Smooth muscle cell (in vitro differentiated cells): Measurements from ENCODE around the gene MAN1C1. TPM values are rescaled to one million over a fixed set of nuclear protein-coding genes. Genes with fewer than 3 reads are reported as not detected.

Experiments
- DNase-seq: peaks from one replicate; lab custom pipeline; 2025; ENCODE audit not compliant: unreplicated experiment; lab: John Stamatoyannopoulos, UW
- H2AFZ ChIP-seq: fragments of 200-600 bp; sonication (generic); 2 replicates; pipeline ENCODE4 v1.6.0; 2016; ENCODE audit warnings: antibody characterized with exemption, low read depth, mild to moderate bottlenecking
- H3F3A ChIP-seq: fragments of 200-600 bp; sonication (generic); 2 replicates; pipeline ENCODE4 v1.6.0; 2017; ENCODE audit warnings: antibody characterized with exemption, low read depth
- H3K27ac ChIP-seq: fragments of 200-600 bp; sonication (generic); 2 replicates; pipeline ENCODE4 v1.5.1; 2016; ENCODE audit warnings: low read depth, mild to moderate bottlenecking
- H3K27me3 ChIP-seq: fragments of 200-600 bp; sonication (generic); 2 replicates; pipeline ENCODE4 v1.6.1; 2016; ENCODE audit warnings: low read depth, mild to moderate bottlenecking
- H3K36me3 ChIP-seq: fragments of 200-600 bp; sonication (generic); 2 replicates; pipeline ENCODE4 v1.5.1; 2016; ENCODE audit warnings: low read depth
- H3K4me1 ChIP-seq: fragments of 200-600 bp; sonication (generic); 2 replicates; pipeline ENCODE4 v1.5.1; 2016; ENCODE audit warnings: low read depth
- H3K4me2 ChIP-seq: fragments of 200-600 bp; sonication (generic); 2 replicates; pipeline ENCODE4 v1.6.0; 2016; ENCODE audit warnings: mild to moderate bottlenecking
- H3K4me3 ChIP-seq: fragments of 200-600 bp; sonication (generic); 2 replicates; pipeline ENCODE4 v1.5.1; 2016; ENCODE audit warnings: mild to moderate bottlenecking
- H3K79me2 ChIP-seq: fragments of 200-600 bp; sonication (generic); 2 replicates; pipeline ENCODE4 v1.6.0; 2016; ENCODE audit warnings: low read depth, mild to moderate bottlenecking
- H3K9ac ChIP-seq: fragments of 200-600 bp; sonication (generic); 2 replicates; pipeline ENCODE4 v1.6.0; 2016; ENCODE audit warnings: low read depth
- H3K9me3 ChIP-seq: fragments of 200-600 bp; sonication (generic); replicated peaks from 2 replicates; pipeline ENCODE4 v1.5.1; 2016; ENCODE audit warnings: low read depth
- H4K20me1 ChIP-seq: fragments of 200-600 bp; sonication (generic); 2 replicates; pipeline ENCODE4 v1.6.0; 2016; ENCODE audit warnings: low read depth
- WGBS: methylation state at CpG from one replicate; pipeline ENCODE4 v1.1.7; 2016; ENCODE audit warnings: low lambda C conversion rate; 5-methylcytosine and 5-hydroxymethylcytosine counted together
- polyA plus RNA-seq: library from polyadenylated mRNA; unstranded; fragments of >200 nt; fragmentation: Nextera tagmentation; extraction: Ambion mirVana; gene quantifications from 2 replicates; pipeline ENCODE4 v1.2.1, GENCODE V29; 2016
- total RNA-seq: library from RNA; depleted of rRNA; stranded (reverse); fragments of >200 nt; gene quantifications from 2 replicates; pipeline ENCODE4 v1.2.3, GENCODE V29; 2014
- TF ChIP-seq, protein P1 (sequence below): fragments of 200-600 bp; sonication (generic); IDR thresholded peaks from 2 replicates; pipeline ENCODE4 v1.5.1; 2017; ENCODE audit warnings: borderline replicate concordance, mild to moderate bottlenecking, antibody characterized with exemption; ENCODE audit not compliant: insufficient read depth, poor library complexity, severe bottlenecking

Gene MAN1C1
- total and polyA plus RNA-seq, 2 experiments from 2014 or later, result 4.4 to 10.5 TPM

DNA sequence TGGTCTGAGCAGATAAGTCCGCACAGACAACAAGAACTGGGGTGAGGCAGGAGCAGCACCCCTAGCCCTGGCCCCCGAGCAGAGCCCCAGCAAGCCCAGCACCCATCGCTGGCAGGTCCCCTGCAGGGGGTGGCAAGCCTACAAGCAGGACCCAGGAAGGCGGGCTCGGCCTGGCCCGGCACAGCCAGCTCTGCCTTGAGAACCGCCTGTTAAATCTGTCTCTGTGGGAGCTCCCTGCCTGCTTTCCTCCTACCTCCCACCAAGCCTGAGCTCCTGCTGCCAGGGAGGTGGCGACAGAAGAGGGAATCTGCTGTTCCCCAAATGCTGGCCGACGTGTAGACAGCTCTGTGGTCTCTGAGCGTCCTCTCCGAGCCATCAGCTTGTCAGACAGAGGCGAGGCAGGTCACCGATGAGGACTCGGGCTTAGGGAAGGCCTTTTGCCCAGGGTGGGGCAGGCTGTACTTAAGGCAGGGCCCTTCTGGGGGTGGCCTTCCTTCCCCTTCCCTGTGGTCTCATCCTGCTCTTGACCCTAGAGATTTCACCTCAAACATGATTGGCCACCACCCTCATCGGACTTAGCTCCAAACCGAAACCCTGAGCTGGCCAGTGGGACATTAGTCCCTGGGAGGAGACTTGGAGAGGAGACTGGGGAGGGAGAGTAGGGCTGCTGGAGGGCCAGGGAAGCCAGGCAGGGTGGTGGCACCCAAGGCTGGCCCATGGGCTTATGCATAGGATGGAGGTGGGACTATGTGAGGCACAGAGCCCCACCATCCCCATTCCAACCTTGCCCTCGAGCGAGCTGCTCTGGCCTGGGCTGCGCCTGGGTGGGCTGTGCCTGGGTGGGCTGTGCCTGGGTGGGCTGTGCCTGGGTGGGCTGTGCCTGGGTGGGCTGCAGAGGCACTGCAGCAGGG is 191.1 kb downstream of the MAN1C1 start:
- Histone ChIP-seq H3K4me3 (no peak overlapping the region), H3K27ac (no peak overlapping the region), H3K9me3 (no peaks in the 10 kb centered on the region), H3K9ac (no peak overlapping the region), H3F3A (no peaks in the 10 kb centered on the region), H3K4me2 (no peak overlapping the region), H3K27me3 (no peaks in the 10 kb centered on the region), H2AFZ (no peak overlapping the region), H3K4me1 (no peaks in the 10 kb centered on the region), H3K79me2 (no peaks in the 10 kb centered on the region), H4K20me1 (peaks cover 16% of the 10 kb centered on the region), H3K36me3 (no peaks in the 10 kb centered on the region)
- WGBS, result 96% methylated on average over 17 of the region's 20 CpGs
- DNase-seq, result no peak
- TF ChIP-seq, protein P1, sequence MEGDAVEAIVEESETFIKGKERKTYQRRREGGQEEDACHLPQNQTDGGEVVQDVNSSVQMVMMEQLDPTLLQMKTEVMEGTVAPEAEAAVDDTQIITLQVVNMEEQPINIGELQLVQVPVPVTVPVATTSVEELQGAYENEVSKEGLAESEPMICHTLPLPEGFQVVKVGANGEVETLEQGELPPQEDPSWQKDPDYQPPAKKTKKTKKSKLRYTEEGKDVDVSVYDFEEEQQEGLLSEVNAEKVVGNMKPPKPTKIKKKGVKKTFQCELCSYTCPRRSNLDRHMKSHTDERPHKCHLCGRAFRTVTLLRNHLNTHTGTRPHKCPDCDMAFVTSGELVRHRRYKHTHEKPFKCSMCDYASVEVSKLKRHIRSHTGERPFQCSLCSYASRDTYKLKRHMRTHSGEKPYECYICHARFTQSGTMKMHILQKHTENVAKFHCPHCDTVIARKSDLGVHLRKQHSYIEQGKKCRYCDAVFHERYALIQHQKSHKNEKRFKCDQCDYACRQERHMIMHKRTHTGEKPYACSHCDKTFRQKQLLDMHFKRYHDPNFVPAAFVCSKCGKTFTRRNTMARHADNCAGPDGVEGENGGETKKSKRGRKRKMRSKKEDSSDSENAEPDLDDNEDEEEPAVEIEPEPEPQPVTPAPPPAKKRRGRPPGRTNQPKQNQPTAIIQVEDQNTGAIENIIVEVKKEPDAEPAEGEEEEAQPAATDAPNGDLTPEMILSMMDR, result no peak

GRCh38 chr1:25808481-25809244 is 192.1 kb downstream of the MAN1C1 start:
- H3K36me3 ChIP-seq, result no peaks in the 10 kb centered on the region
- H3K4me3 ChIP-seq, result no peak overlapping the region
- TF ChIP-seq, protein P1, result no peak
- H3K27me3 ChIP-seq, result no peaks in the 10 kb centered on the region
- no peak overlapping the region for H2AFZ ChIP-seq
- H3K4me1 ChIP-seq, result no peaks in the 10 kb centered on the region
- no peak for DNase-seq
- H3K27ac ChIP-seq, result no peak overlapping the region
- H3K9me3 ChIP-seq, result no peaks in the 10 kb centered on the region
- H3K79me2 ChIP-seq, result no peaks in the 10 kb centered on the region
- H3F3A ChIP-seq, result no peaks in the 10 kb centered on the region
- peaks cover 13% of the 10 kb centered on the region for H4K20me1 ChIP-seq
- H3K4me2 ChIP-seq, result no peak overlapping the region
- WGBS, result 96% methylated on average over 27 of the region's 34 CpGs
- H3K9ac ChIP-seq, result no peak overlapping the region

DNA sequence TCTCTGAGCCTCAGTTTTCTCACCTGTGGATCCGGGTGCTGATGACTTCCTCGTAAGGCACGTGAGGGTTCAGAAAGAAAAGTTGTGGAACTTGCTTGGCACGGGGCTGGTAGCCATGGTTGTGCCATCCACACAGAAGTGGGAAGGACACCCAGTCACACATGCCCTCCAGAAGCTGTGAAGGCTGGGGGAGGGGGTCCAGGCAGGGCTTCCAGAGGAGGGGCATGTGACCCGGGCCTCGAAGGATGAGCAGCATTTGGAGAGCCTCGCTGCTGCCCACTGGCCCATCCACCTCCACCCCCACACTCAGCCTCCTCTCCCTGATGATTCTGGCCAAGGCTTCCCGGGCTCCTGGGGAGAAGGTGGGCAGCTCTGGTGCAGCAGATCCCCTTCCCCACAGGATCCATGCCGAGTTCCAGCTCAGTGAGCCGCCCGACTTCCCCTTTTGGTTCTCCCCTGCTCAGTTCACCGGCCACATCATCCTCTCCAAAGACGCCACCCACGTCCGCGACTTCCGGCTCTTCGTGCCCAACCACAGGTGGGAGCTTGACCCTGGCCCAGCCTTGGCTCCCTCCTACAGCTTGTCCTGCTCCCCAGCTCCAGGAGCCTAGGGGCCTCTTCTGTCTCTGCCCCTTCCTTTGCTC is 192.8 kb downstream of the MAN1C1 start:
- TF ChIP-seq, protein P1, result no peak
- Histone ChIP-seq H2AFZ (no peak overlapping the region), H3K4me3 (no peak overlapping the region), H3K9me3 (no peaks in the 10 kb centered on the region), H3K27ac (no peak overlapping the region), H3K4me2 (no peak overlapping the region), H4K20me1 (peaks cover 7% of the 10 kb centered on the region), H3F3A (no peaks in the 10 kb centered on the region), H3K4me1 (no peaks in the 10 kb centered on the region), H3K79me2 (no peaks in the 10 kb centered on the region), H3K27me3 (no peaks in the 10 kb centered on the region), H3K9ac (no peak overlapping the region), H3K36me3 (no peaks in the 10 kb centered on the region)
- WGBS, result 96% methylated on average over 18 of the region's 18 CpGs
- no peak for DNase-seq
